Suppressor macrophage treated with lipopolysaccharide for 1 hour (primary cell): ENCODE results near the gene ACSM5.
A peak's percentile ranks its signal among the peaks of the same experiment; 100 is the strongest.

ENCODE experiments used
- DNase-seq, 3 donors: peaks; one replicate each; pipeline ENCODE4 v3.0.0-alpha.2; 2020 to 2022

ACSM5 gene, protein sequence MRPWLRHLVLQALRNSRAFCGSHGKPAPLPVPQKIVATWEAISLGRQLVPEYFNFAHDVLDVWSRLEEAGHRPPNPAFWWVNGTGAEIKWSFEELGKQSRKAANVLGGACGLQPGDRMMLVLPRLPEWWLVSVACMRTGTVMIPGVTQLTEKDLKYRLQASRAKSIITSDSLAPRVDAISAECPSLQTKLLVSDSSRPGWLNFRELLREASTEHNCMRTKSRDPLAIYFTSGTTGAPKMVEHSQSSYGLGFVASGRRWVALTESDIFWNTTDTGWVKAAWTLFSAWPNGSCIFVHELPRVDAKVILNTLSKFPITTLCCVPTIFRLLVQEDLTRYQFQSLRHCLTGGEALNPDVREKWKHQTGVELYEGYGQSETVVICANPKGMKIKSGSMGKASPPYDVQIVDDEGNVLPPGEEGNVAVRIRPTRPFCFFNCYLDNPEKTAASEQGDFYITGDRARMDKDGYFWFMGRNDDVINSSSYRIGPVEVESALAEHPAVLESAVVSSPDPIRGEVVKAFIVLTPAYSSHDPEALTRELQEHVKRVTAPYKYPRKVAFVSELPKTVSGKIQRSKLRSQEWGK

DNA sequence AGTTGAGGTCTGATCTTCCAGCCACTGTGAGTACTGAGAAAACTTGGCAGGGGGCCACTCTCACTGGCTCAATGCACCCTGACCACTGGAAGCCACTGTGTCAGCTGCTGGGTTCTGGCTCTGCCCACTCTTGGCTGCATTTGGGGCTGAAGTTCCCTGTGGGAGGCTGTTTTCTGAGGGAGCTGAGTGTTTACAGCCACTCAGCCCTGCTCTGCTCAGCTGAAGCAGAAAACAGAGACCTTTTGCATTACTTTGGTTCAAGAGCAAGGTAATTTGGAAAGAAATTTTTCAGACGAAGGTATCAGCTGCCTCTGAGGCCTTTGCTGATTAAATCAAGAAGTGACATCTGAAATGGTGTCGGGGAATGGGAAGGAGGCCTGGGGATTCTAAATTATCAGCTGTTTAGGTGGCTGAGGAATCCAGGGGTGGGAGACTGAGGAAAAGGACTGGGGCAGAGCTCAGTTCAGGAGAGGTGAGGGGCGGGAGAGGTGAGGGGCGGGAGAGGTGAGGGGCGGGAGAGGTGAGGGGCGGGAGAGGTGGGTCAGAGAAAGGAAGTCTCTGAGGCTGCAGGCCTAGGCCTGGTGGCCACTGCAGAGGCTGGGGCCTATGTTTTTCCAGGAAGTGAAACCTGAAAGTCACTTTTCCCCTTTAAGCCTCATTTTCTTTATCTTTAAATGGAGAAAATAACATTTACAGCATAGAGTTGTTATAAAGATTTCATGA is at the start of gene ACSM5:
TSS of gene ACSM5 (plus strand) at position 137 of the 723 bp plus-strand sequence. CDS start 1,951 bp downstream, outside the sequence.
- DNase-seq: peak; percentile 66 to 75 (median 67)

DNA sequence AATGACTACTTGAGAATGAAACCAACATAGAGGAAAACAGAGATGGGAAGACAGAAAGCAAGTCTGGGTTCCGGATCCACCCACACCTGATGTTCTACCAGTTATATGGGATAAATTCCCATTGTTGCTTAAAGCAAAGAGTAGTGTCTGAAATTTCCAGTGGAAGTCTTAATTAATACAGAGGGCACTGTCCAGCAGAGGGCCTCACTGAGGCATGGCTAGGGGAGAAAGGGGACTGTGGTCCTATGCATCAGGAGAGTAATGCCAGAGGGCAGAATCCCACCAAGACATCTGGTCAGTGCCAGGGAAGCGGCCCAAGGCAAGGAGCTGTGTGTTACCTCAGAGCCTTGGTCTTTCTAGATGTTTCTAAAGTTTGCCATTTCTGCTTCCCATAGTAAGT is 49.3 kb upstream of the ACSM5 start:
- DNase-seq: peak in 2 of 3 donors; percentile 3 to 21

DNA sequence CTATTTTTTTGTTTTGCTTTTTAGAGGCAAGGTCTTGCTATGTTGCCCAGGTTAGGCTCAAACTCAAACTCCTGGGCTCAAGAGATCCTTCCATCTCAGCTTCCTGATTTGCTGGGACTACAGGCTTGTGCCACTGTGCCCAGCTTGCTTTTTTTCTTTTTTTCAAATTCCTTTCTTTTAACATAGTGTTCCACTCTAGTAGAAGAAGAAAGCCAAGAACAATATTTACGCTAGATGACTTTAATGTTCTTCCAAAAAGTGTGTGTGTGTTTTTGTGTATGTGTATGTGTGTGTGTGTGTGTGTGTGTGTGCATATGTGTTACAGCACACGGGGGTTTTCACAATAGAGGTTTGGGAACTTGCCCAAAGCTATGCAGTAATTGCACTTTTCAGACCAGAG is 46.1 kb upstream of the ACSM5 start:
- DNase-seq: no peak

DNA sequence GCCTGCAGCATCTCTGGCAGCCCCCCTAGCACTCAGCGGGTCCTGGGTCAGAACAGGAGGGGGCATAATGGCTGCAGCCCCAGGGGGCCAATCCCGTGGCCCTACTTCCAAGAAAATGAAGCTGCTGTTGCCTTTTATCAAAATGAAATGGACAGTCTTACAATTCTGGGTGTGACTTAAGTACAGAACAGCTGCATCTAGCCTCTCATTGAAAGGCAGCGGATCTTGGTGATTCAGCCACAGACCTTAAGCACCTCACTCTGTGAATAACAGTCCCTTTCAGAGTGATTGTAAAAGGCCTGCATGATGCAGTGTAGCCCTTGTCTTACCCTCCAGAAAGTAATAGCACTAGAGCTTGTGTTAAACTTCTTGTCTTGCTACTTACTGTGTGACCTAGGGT is 45.3 kb upstream of the ACSM5 start:
- no peak for DNase-seq

DNA sequence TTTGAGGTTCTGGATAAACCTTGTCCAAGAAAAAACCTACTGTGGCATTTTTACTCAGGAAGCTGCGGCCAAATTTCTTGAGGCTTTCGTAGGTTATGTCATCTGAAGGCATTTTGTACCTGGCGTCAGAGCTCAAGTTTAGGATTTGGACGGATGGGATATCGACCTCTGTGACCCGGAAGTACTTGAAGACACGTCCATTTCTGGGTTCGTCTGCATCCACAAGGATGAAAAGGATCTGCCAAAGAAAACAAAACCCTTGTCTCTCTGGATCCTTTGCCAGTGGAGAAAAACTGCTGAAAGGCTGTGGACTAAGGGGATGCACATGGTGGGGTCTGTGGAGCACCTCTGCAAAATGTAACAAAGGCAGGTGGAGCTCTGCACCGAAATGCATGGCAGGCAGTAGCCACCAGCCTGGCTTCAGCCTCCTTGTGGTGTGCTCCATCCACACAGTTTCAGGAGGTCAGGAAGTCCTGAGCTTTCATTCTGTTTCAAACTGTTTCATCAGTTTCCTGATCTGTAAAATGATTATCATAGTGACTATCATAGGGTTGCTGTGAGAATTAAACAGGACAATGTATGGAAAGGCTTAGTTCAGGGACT is 39.8 kb upstream of the ACSM5 start:
- no peak for DNase-seq

DNA sequence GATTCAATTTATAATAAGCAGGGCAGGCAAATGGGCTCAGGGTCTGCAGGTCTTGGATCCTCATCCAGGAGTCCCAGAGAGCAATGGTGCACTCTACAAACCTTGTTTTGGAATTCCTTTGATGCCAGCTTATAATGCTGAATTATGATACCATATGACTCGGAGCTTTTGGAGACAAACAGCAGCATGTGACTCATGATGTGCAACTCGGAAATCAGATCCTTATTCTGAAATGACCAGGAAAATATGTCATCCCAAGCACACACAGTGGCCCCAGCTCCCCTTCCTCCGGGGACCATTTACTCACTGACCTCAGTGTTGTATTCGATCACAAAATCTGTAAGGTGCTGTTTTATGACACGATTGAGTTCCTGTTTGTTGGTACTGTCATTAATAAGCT is 36.6 kb upstream of the ACSM5 start:
- peak in 1 of 3 donors; percentile 3 for DNase-seq

DNA sequence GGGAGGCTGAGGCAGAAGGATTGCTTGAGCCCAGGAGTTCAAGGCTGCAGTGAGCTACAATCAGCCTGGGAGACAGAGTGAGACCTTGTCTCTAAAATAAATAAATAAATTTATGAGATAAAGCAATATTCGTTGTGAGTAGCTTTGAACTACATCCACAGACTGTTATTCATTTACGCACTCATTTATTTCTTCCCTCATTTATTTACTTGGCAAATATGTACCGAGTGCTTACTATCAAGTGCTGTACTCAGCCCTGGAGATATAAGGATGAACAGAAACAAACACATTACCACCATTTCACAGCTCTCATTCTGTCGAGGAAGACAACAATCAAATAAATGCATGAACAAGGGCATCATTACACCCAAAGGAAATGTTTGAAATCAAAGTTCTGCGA is 32.2 kb upstream of the ACSM5 start:
- DNase-seq: no peak

DNA sequence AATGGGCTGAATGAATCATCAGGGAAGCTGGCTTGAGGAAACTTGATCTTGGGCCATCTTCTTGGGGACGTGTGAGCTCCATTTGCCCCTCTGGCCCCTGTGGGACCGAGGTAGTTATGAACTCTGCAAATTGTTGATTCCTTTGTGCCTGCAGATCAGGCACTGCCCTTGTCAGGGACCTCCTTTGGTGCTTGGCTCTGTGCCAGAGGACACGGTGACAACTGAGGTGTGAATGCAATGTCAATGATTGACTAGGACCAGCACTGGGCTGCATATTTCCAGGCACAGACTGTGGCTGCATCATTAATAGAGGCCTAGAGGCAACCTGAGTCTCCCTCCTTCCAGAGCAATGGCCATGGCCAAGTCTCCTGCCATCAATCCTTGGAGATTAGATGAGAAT is 28.6 kb upstream of the ACSM5 start:
- DNase-seq: no peak

DNA sequence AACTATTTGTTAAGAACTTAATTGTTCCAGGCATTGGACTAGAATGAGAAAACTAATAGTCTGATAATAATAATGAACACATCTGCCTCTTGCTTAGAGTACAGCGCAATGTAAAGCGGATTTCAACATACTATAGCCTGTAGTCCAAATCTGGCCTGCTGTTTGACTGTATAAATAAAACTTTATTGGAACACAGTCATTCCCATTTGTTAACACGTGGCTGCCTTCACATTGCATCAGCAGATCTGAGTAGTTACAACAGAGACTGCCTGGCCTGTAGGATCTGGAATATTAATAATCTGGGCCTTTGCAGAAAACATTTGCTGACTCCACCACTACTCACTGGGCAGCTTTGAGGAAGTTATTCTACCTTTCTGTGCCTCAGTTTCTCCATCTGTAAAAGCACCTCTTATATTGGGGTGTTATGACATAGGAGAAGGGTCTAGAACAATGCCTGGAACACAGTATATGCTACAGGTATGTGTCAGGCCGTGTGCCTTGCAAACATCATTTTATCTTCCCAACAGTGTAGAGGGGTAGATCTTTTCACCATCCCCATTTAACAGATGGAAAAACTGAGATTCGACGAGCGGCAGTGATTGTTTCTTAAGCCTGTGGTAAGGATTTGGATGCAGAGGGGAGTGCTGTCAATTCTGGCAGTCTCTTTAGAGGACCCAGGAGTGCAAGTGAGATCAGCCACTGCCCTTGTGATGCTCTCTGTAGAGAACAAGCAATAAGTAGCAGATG is 27.0 kb upstream of the ACSM5 start:
- DNase-seq: no peak

DNA sequence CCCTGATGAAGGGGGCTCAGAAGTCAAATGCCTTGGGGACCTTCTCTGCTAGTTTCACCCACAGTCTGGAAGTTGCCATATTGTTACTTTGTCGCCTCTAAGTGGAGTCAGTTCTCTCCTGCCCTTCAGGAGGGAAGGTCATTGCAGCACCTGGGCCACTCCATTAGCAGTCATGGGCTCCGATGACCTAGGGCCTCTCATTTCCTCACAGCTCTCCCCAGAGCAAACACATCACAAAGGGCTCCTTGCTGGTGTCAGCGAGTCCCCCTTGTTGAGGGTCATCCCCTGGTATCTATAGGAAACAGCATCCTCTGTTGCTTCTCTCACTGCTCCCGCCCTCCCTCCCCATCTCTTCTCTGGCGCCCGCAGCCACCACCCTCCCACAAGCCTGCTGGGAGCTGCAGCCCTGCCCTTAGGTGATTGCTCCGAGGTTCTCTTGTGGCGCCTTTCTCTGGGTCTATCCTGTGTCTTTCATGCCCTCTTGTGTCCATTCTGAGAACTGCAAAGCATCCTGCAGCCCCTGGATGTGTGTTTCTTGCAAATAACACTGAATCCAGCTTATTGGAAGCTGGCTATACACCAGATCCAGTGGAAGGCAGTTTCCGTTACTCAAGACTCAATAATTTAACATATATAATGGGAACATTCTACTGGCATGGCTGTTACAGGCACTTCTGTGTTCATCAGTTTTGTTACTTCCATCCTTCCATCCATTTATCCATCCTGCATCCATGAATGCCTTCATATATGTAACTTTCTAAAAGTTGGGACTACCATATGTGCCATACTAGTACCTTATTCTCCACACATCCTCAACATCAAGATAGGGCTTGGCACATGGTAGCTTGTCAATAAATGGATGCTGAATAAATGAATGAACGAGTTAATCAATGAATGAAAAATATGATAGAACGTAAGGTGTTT is 26.0 kb upstream of the ACSM5 start:
- DNase-seq: peak; percentile 61 to 72 (median 69)

DNA sequence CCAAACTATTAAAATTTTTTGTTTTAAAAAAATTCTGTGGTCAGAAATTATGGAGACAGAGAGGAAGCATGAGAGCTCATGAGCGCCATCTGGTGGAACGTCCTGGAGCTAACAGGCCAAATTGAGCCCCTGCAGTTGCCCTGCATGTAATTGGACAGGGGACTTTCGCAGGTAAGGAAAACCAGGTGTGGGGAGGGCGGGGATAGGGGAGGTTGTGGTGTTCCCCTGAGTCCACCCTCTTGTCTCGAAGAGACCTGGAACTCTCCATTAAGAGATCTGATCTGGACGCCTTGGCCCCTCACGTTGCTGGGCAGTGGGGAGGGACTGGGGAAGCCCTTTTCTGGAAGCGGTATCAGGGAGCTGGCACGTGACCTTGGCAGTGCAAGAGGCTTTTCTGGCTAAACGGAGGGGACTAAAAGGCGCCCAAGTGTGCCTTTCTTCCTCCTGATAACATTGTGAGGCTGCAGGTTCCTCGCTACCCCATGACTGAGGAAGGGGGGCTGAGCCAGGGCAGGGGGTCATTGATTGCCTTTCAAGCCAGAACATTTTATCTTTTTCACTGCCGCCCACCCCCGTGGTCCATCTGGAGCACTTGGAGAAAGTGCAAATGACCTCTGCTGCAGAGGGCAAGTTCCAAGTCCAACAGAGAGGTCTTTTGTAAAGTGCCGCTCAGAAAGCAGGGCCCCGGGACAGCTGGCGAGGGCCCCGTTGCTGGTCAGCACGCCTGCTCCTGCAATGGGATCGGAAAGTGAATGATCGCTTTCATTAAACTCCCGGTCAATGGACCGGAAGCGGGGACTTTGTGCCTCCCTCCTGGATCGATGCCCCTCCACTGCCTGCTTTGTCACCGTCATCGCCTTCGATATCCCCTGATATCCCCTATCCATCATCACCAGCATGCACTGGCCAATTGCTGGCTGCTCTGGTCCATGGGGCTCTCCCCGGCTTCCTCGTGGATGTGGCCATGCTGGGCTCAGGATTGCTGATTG is 23.2 kb upstream of the ACSM5 start:
- peak; percentile 68 to 77 (median 76) for DNase-seq

DNA sequence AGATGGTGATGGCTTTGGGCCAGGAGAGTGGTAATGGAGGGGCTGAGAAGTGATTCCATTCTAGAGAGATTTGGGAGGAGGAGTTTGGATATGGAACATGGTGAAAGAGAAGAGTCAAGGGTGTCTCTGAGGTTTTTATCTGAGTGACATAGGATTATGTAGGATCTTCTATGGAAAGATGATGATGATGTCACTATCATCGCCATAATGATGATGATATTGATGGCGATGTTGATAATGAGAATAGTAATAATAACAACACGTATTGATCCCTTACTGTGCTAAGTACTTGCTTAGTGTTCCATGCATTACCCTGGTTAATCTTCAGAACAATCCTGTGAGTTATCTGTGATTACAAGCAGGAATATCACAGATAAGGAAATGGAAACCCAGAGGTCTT is 21.4 kb upstream of the ACSM5 start:
- DNase-seq: no peak

DNA sequence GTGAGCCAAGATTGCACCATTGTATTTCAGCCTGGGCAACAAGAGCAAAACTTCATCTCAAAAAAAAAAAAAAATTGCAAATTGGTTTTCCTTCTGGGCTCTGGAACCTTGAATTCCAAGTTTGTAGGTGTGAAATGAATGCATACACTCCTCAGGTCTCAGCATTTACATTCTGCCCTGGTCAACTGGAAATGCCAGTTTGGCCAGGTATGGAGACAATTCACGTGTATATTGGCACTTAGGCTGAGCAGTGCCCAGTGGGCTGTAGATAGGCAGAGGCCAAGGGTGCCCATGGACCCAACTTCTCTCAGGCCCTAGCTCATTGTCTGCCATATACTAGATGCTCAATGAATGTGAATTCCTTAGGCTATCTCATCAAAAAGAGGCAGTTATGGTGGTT is 20.5 kb upstream of the ACSM5 start:
- no peak for DNase-seq

DNA sequence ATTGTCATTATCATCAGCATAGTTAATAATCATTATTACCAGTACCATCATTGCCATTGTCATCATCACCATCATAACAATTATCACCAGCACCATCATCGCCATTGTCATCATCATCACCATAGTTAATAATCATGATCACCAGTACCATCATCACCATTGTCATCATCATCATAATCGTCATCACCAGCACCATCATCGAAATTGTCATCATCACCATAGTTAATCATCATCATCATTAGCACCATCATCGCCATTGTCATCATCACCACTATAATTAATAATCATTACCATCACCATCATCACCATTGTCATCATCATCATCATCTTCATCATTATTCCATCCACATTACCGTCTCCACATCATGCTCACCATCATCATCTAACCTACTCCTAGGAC is 18.3 kb upstream of the ACSM5 start:
- DNase-seq: no peak

DNA sequence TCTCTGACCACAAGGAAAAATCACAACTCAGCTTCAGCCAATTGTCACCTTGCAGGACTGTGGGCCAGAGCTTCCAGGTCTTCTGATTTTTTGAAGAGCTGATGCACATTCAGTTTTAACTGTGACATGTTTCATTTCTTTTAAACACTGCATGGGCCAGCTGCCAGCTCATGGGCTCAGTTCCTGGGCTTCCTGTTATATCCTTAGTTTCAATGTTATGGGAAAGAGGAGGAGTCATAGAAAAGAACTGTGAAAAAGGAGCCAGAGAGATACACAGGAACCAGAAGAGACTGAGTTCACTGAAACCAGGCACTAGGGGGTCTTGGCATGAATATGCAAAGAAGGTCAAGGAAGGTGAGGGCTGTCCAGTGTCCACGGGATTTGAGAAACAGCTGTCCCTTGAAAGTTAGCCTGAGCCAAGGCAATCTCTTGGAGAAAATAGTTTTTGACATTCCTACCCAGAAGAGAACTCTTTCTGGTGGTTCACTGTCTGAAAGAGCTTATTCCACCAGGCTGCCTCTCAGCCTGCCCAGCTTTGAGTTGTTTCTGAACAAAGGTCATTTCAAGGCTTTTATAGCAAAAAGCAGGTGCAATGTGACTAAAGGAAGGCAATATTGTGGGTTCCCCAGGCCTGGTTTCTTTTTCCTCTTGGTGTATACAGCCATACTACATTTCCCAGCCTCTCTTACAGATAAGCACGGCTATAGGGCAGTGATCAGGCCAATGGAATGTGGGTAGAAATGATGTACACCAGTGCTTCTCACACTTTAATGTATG is 15.3 kb upstream of the ACSM5 start:
- no peak for DNase-seq

DNA sequence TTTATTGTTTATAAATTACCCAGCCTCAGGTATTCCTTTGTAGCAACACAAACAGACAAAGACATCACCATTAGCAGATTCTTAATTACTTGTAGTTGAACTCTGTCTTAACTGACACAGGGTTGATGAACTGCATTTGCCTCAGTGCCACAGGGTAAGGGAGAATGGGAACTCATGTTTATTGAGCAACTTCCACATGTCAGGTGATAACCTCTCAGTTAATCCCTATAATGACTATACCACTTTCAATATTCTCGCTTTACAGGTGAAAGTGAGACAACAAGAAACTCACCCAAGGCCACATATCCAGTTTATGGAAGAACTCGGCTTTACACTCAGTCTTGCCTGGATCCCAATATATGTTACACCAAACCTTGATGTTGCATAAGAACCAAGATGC is 13.4 kb upstream of the ACSM5 start:
- no peak for DNase-seq

DNA sequence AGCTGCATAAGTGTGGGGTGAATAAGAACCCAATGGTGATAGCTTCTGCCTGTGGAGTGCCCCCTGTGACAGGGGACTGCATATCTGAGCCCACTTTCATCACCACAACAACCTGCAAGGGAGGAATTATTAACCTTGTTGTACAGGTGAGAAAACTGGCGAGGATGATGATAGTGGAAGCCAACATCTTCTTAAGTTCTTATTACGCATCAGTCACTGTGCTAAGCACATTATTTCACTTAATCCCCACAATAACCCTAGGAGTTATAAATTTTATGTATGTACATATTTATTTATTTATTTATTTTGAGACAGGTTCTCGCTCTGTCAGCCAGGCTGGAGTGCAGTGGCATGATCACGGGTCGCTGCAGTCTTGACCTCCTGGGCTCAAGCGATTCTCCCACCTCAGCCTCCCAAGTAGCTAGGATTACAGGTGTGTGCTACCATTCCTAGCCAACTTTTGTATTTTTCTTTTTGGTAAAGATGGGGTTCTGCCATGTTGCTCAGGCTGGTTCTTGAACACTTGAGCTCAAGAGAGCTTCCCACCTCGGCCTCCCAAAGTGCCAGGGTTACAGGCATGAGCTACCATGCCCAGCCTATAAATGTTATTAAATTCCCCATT is 12.4 kb upstream of the ACSM5 start:
- no peak for DNase-seq

DNA sequence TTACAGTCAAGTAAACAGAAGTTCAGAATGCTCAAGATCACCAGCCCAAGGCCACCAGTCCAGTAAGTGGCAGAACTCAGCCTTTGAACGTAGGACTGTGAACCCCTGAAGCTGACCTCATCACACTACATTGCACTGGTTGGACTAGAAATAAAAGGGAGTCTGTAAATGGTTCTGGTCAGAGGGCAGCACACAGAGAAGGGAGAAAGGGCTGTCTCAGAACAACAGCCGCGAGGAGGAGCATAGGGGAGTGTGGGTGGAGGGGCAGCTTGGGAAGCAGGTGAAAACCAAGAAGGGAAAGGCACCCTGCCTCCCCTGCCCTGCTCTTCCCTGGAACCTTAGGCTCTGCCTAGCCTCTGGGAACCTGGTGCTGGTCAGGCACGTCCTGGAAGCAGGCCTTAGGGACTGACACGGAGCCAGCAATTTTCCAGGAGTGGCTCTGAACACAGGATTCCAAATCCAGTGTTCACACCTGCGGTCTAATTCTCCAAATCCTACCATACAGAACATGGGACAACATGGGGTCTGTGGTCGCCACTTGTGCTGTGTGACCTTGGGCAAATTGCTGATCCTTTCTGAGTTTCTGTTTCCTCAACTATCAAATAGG is 11.8 kb upstream of the ACSM5 start:
- no peak for DNase-seq

DNA sequence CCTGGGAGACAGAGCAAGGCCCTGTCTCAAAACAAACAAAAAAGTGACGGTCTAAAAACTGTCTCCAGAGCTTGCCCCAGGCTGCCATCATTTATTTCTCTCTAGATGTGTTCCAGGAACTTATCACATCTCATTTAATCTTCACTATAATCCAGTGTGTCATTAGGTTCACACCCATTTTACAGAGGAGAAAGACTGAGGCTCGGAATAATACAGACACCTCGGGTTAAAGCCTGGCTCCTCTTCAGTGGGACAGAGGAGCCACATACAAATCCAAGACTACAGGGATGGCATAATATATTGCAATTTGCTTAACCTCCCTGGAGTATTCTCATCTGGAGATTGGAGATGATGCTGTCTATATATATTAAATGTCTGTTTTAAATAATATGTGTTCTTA is 10.7 kb upstream of the ACSM5 start:
- DNase-seq: no peak
